ENCODE data around the gene PLCL1.

Gene PLCL1

DNA sequence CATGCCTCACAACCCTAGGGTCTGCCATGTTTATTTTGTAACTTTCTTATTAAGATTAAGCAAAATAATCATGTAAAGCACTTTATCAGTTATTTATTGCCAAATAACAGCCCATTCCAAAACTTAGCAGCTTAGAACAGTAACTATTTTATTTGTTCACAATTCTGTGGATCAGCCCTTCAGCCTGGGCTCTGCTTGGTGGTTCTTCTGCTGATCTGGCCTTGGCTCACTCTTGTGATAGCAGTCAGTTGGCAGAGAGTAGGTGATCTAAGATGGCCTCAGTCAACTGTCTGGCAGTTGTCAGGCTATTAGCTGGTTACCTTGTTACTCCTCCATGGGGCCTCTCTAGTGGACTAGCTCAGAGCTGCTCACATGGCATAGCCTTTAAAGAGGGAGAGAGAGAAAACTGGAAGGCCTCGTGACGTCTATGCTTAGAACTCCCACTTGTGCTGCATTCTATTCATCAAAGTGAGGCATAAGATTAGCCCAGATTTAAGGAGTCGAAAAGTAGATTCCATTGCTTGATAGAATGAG lies 54.3 kb downstream of the PLCL1 start:
- FAIRE-seq, result no peak

DNA sequence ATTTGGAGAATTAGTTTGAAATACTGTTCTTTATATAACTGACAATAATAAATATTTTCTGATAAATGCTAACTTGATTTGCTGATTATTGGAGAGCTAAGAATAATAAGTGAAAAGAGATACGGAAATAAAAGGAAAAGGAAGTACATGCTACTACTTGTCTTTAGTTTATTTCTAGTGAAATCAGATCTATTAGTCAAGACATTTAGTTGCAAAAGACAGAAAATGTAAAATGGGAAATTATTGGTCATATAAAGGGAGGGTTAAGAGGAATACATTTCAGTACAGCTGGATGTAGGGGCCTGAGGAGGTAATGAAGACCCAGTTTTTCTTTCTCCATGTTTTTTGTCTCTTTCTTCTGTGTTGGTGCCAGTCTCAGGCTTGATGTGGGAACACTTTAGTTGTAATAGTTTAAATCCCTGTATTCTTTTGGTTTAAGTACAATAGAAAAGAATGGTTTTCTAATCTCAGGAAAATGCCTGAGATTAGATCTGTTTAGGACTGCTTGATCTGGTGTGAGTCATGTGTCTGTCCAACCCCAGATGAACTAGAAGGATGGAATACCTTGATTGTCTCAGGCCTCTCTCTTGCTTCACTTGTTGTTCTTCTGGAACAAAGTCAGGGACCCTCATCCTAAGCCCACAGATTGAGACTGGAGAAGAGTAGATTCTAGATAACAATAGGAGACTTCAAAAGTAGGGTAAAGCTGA lies 58.0 kb downstream of the PLCL1 start:
- peak; percentile 9 for FAIRE-seq

DNA sequence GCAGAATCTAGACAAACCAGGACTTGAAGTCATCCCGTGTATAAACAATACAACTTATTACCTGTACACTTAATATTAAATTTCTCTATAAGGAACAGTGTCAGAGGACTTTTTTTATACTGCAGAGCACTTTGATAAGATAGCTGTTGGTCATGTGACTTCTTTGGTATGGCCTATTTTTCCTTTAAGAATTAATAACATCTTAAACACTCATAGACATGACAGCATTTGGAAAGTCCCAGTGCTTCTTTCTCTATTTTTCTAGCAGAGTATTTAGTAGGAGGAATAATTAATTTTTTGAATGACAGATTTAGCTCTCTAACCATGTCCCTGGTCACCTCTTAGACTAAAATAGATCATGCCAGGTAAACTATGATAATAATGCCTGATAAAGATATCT lies 59.4 kb downstream of the PLCL1 start:
- no peak for FAIRE-seq

DNA sequence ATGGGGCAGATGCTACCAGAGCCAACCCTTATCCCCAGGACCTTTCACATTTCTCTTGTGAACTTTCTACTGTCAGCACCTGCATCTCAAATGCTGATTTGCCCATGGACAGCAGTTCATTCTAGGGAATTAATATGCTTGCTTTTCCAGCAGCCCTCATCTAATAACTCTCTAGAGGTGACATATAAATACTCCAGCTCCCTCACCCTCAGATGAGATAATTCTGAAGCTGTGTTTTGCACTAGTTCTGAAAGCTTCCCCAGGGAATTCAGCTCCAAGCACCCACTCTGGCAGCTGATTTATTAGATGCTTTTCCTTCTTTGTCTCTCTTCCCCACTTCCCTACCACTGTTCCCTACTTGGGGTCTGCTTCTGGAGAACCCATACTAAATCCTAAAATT lies 62.1 kb downstream of the PLCL1 start:
- FAIRE-seq, result no peak

DNA sequence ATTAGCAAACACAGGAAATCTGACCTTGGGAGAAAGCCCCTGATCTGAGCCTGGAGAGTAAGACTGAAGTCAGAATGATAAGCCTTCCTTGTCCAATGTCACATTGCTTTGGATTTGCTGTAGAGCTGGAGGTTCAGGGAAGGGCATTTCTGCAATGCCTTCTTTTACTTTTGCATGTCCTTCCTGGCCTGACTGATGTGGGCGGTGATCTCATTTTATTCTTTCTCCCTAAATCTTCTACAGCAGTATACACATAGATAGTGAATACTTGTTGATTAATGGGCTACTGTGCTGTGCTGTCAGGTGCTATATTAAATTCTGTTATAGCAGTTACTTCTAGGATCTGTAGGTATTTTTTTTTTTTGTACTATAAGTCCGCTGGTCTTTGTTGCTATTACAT lies 62.6 kb downstream of the PLCL1 start:
- no peak for FAIRE-seq

DNA sequence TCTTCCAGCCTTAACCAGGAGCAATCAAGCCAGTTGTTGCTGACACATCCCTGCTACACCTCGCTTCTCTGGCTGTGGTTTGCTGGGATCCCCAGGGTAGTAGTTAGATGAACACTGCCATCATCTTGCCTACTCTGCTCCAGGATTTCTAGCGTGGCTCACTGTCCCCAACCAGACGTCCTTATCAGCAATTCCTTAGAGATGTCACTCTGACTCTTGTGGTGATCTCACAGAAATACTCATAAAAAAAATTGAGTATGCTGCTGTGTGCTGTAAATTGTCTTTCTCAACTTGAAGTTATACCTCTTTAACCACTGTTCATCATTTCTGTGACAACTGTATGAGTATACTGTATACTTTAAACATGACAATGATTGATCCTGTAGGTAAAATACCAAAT lies 63.2 kb downstream of the PLCL1 start:
- FAIRE-seq, result no peak

DNA sequence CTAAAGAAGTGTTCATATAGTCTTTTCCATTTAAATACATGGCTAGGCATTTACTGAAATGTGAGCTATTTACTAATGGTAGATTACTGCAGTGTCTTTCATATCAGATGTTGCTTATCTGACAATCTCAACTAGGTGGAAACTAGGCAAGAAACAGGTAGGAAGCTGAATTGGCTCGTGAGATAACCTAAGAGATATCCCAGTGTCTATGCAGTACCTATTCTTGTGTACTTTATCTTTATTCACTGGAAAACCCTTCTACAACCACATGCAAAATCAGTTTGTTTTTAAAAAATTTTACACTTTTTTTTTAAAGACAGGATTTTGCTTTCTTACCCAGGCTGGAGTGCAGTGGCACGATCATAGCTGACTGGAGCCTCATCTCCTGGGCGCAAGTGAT lies 63.8 kb downstream of the PLCL1 start:
- FAIRE-seq, result no peak

DNA sequence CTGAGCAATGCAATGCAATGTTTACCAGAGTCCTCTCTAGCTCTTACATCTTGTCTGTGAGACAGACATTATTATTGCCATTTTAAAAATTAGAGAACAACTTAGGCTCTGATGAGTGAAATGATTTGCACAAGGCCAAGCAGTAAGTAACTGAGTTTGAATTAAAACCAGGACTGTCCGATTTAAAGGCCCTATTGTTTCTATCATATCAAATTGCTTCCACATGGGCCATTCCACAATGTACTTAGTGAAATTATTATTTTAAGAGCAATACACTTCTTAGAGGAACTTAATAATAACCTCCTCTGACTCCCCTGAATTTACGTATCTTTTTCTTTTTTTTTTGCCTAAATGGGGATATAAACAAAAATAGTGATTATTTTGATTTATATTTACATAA lies 64.6 kb downstream of the PLCL1 start:
- FAIRE-seq, result no peak

DNA sequence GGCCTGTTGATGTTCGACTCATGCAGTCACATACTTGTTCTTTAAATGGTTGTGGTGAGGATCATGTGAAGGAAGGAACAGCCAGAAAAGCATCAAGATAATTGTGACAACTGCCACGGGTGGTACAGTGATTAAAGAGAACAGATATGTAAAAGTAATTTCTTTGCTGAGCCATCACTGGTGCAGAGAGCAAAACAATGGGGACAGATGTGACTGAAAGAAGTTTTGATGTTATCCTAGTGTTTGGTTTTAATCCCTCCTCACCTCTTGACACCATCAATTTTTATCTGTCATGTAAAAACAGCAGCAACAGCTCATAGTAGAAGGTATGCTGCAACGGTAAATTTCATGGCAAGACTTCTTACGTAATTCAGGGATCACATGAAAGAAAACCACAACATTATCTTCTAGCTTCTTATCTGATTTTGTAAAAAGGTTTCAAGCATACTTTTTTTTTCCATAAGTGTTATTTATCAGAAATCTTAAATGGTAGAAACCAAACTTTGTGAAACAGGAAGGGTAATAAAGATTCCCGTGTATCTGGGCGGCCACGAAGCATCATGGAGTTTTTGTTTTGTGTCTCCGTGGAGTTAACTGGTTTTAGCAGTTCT lies 65.2 kb downstream of the PLCL1 start:
- FAIRE-seq, result no peak

DNA sequence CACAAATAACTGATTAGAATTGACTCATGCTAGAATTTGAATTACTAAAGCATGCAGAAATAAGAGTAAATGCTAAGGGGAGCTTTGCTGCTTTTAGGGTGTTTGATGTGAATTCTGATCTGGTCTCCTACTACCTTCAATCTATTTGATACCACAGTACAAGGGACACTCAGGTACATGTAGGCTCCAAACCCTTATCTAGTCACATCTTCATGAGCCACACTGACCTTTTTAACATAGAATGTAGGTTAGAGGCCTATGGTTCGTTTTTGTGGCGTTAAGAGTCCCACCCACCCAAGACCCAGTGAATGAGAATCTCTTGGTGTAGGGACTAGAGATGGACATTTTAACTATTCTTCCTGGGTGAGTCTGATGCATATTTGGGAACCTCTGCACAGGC lies 65.7 kb downstream of the PLCL1 start:
- no peak for FAIRE-seq

DNA sequence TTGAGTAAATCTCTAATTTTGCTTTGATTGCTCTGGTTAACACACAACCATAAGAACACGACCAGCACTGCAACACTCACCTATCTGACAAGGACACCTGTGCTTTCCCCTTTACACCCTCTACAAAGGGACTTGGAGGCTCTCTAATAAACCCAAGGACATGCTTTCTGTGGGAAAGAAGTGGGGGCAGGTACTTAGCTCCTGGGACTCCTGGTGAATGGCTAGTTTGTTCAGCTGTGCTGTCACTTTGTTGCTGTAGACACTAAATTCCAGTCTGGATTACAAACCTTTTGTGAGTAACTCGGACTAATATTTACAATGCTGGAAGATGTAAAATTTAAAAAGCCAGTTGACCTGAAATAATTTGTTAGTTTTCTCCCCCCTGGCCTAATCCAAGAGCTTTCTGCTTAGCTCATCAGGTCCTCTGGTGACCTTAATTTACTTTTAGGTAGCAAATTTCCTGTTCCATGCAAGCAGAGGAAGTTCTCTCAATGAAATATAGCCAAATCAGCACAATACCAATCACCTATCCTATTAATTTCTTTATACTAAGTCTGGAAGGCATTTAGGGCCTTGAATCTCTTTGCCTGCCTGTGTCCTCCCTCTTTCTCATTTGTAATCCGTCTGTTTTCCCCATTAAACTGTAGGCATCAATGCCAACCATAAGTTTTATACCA lies 67.5 kb downstream of the PLCL1 start:
- no peak for FAIRE-seq

DNA sequence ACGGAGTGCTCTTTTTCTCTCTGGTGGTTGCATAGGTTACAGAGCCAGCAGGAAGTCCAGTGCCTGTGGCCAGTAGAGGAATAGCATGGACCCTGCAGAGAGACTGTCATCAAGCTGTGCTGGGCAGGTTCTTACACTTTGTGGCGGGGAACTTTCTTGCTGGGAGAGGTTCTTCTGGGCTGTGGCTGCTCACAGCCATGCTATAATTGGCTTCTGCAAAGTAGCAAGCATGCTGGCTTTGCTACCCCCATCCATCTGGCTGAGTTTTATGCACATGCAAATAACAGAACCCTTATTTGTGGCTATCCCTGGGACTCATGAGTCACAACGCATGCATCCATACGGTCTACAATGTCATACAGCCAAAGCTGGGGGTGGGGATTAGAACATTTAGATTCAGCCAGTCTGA lies 68.9 kb downstream of the PLCL1 start:
- FAIRE-seq, result no peak

DNA sequence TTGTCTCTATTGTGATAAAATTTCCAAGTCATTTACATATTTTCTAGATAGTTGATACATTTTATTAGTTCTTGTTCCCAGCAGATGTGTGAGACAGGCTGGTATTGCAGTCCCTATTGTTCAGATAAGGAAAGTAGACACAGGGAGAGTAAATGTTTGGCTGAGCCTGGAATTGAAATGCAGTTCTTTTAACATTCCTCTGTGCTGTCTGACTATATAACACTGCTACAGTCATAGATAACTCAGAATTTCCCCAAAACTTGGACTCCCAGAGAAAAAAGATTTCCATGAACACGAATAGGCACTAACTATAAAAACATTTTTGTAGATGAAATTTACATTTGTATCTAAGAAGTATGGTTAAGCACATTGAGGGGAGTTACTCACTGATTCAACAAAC lies 71.4 kb downstream of the PLCL1 start:
- FAIRE-seq, result no peak

DNA sequence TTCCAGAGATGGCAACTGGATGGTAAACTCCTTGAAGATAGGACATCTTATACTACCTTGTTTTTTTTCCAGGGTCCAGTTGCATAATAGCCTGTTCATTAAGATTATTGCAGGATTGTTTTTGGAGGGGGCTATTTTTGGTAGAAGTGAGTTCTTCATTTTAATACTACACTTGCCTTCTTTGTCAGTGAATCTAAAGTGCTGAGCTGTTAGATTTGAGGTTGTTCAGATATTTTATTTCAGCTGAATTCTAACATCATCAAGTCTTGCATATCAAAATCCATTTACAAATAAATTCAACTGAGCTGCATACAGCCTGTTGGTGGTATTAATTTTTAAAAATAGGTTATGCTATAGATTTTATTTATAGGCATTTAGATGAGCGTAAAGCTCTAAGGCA lies 72.1 kb downstream of the PLCL1 start:
- no peak for FAIRE-seq

DNA sequence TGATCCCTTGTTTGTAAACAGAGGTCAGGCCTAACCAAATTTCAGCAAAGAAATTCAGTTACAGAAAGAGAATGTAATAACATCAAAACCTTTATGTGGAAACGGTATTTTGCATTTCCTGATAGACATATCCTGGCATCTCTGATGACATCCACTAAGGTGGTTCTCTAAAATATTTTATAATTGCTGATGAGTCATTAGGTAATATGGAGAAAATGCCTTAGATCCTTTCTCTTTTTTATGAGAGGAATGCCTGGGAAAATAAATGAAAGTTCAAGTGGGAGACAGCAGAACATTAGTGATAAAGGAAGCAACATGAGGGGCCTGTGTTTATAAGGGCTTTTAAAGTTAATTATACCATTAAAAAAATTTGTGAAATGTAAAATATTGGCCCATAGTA lies 72.6 kb downstream of the PLCL1 start:
- FAIRE-seq, result no peak

DNA sequence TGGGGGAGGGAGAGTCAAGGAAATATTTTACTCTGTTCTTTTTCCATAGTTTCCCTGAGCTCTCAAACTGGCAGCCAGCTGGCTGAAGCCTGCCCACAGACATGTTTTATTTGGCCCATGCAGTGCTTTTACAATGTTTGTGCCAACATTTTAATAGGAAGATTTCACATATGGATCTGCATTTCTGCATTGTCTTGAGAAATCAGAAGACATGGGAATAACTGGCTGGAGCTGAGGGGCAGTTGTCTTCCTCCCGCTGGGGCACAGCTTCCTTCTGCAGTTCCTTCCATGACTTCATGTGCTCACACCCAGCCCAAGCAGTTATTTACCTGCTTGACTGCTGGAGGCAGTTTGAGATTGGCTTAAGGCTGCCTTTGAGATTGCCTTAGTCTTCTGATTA lies 74.4 kb downstream of the PLCL1 start:
- no peak for FAIRE-seq

DNA sequence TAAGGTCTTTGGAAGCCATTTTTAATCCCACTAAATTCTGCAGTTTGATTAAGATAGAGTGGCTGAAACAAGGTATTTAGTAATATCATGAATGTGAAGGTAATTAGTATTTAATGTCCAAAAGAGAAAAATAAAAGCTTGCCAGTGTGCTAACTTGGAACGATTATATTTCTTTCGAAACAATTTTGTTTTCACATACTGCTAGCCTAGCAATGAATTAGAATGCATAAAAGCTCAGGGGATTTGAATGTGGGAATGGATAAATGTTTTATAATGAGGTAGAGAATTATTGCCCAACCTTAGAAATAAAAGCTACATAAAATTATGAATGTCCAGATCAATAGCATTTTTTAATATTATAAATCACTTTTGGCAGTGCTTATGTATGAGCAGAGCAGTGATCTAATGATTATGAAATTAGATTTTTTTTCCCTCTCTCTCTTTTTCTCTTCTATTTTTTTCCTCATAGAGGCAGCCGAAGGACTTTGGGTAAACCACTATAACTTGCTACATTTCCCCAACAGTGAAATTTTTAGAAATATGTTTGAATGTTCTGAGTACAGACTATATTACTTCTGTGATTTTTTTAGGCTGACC lies 75.5 kb downstream of the PLCL1 start:
- no peak for FAIRE-seq

DNA sequence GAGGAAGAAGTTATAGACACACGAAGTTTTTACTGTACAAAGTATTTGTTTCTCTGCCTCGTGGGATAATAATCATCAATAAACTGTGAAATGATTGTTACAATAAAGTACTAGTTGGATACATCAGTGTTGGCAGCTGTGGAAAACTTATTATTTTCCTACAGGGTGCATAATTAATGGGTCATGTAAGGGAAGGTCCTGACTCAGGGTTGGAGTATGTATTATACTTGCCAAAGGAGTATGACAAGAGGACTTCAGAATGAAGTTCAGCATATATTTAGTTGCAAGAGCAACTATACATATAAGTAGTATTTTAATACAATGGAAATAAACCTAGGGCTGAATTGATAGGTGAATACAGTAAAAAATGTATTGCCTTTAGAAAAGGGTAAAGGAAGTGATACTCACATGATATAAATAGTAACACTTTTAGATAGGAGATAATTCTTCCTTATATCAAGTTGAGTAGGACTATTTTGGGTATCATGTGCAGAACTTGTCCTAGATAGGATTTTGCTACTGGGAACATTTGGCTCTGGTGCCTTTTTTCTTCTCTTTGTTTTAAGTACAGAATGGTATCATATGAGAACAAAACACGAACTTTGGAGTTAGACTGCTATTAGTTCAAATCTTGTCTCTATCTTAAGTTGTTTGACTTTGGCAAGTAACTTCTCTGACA lies 79.1 kb downstream of the PLCL1 start:
- no peak for FAIRE-seq

DNA sequence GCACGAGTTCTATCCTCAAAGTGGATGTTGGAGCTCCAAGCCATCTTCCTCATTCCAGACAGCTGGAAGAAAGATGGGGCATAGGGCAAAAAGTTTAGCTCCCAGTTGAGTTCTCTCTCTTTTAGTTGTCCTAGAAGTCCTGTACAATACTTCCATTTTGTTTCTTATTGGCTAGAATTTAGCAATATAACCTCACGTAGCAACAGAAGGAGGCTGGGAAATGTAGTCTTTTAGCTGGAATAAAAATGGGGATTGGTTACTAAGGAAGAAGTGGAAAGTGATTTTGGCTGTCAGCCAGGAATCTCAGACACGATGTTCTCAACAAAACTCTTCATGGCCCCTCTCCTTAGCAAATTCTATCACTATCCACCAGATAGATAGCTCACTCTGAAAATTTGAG lies 79.9 kb downstream of the PLCL1 start:
- no peak for FAIRE-seq

DNA sequence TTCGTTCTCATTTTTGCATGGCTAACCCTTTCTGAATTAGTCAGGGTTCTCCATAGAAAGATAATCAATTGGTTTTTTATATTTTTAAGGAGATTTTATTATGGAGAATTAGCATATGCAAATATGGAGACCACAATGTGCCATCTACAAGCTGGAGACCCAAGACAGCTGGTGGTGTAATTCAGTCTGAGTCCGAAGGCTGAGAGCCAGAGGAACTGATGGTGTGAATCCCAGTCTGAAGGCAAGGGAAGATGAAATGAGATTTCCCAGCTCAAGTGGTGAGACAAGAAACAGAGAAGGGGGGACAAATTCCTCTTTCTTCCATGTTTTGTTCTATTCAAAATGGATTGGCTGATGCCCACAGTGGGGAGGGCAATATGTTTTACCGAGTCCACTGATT lies 80.7 kb downstream of the PLCL1 start:
- FAIRE-seq, result no peak

DNA sequence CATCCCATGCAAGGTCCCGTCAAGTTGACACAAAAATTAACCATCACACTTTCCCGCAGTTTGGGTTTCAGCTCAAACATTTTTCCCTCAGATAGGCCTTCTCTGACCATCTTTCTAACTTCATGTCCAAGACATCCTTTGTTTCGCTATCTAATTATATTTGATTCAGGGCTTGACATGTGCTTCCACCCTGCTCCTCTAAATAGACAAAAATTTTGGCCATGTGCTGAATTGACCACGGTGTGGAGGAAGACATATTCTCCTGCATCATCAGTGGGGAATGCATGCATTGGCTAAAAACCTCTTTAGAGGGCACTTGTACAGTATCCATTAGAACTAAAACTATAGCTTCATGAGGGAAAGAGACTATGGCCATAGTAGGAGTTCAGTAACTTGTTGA lies 81.2 kb downstream of the PLCL1 start:
- FAIRE-seq, result no peak

DNA sequence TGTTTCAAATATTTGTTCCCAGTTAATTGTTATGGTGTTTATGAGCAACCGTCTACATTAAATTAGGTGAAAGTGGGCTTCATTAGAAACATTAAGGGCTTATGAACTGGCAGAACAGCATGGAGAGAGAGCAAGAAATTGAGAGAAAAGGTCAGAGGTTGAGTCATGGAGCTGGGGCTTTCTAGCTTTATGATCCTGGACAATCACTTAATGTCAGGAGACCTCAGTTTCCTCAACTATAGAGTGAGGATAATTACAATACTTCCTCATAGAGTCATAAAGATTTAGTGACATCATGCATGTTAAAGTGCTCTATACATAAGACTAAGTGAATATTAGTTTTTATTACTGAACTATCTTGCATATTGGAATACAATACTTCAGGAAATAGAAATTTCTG lies 83.9 kb downstream of the PLCL1 start:
- FAIRE-seq, result no peak

DNA sequence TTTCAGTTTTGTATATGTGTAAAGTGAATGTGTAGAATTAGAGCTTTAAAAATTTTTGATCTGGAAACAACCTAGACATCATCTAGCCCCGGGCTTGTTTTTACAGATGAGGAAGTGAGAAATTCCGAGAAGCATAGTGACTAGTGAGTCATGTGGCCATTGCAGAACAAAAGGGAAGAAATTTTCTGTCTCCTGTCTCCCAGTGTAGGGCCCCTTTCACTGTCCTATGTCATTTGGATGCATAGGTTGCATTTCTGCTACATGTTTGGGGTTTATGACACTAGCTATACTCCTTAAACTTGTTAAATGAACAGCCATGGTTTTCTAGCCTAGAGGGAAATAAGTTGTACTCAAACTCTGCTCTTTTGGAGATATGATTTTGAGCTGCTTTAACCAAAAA lies 84.6 kb downstream of the PLCL1 start:
- FAIRE-seq, result no peak
